Lower lobe of right lung (tissue), 2 donors: ENCODE data around the gene LBHD1. TPM values are rescaled to one million over a fixed set of nuclear protein-coding genes. Genes with fewer than 3 reads are reported as not detected.

ENCODE experiments used
- ATAC-seq, 2 donors: fragments of 200-7000 bp; cut with Tn5 transposase; one replicate each; pipeline ENCODE4 v1.9.1; 2020 to 2022; ENCODE audit warnings: mild to moderate bottlenecking in 2 of 2, moderate library complexity in 2 of 2
- DNase-seq: peaks from one replicate; pipeline ENCODE4 v3.0.0-alpha.2; 2020
- H3K27ac ChIP-seq: fragments of 200-600 bp; one replicate; pipeline ENCODE4 v1.8.0; 2022
- H3K27me3 ChIP-seq: fragments of 200-600 bp; one replicate; pipeline ENCODE4 v1.8.0; 2022; ENCODE audit warnings: low read depth
- H3K36me3 ChIP-seq: fragments of 200-600 bp; one replicate; pipeline ENCODE4 v1.8.0; 2022; ENCODE audit warnings: mild to moderate bottlenecking
- H3K4me1 ChIP-seq: fragments of 200-600 bp; one replicate; pipeline ENCODE4 v1.8.0; 2022
- H3K4me3 ChIP-seq: fragments of 200-600 bp; one replicate; pipeline ENCODE4 v1.8.0; 2022; ENCODE audit warnings: mild to moderate bottlenecking
- H3K9me3 ChIP-seq: fragments of 200-600 bp; one replicate; pipeline ENCODE4 v1.8.0; 2022
- CTCF ChIP-seq: fragments of 200-600 bp; IDR thresholded peaks from one replicate; pipeline ENCODE4 v1.8.0; 2022; ENCODE audit warnings: antibody characterized with exemption, mild to moderate bottlenecking
- intact Hi-C: fragments of 100-400 bp; cut with DNase I; formaldehyde crosslinking; loops from one replicate; pipeline ENCODE4 v1.11.0; 2022
- total RNA-seq: library from RNA; stranded (reverse); fragmentation: NEBNext Ultra II Directional; extraction: Animal tissue kit (Norgen Biotek cat#: 25700); gene quantifications from one replicate; pipeline ENCODE4 v1.2.1, GENCODE V29; 2021
- donor health status: DM: no; HTN: yes; CAD: no; lungs with severe emphysema.

Gene LBHD1
- total RNA-seq, 1 donor from 2014 or later = 11.1 TPM

GRCh38 chr11:62709247-62710000 is 37.4 kb upstream of the LBHD1 start:
- intact Hi-C loops = no loop called here
- peaks cover 46% of the 10 kb centered on the region for H3K4me1 ChIP-seq
- peak overlapping the region; percentile 61 for H3K4me3 ChIP-seq
- H3K27me3 ChIP-seq = no peaks in the 10 kb centered on the region
- peaks cover 41% of the 10 kb centered on the region for H3K36me3 ChIP-seq
- TF ChIP-seq CTCF = no peak
- H3K9me3 ChIP-seq = no peaks in the 10 kb centered on the region
- H3K27ac ChIP-seq = peak overlapping the region; percentile 95
- peak; percentile 99 for DNase-seq
- peak; percentile 90 to 92 for ATAC-seq

- Histone ChIP-seq H3K27me3 (no peaks in the 10 kb centered on the region), H3K27ac (peak overlapping the region; percentile 95), H3K9me3 (no peaks in the 10 kb centered on the region), H3K4me1 (peaks cover 46% of the 10 kb centered on the region), H3K36me3 (peaks cover 35% of the 10 kb centered on the region), H3K4me3 (peak overlapping the region; percentile 61)
- no peak for TF ChIP-seq CTCF
- DNase-seq = no peak
- intact Hi-C loops = no loop called here
- peak; percentile 1 to 7 for ATAC-seq
These were observed 36.7 kb upstream of the LBHD1 start for GRCh38 chr11:62708793-62709192.

GRCh38 chr11:62708392-62708791 is 36.3 kb upstream of the LBHD1 start:
- H3K4me3 ChIP-seq = peak overlapping the region; percentile 61
- no peak for ATAC-seq
- H3K27ac ChIP-seq = peak overlapping the region; percentile 95
- no peak for TF ChIP-seq CTCF
- peaks cover 31% of the 10 kb centered on the region for H3K36me3 ChIP-seq
- no peaks in the 10 kb centered on the region for H3K9me3 ChIP-seq
- H3K4me1 ChIP-seq = peaks cover 45% of the 10 kb centered on the region
- no peaks in the 10 kb centered on the region for H3K27me3 ChIP-seq
- intact Hi-C loops = no loop called here
- no peak for DNase-seq

GRCh38 chr11:62707277-62707861 is 35.3 kb upstream of the LBHD1 start, which contains the start of the genes BSCL2 and GNG3:
Gene BSCL2, minus strand, starts transcription at chr11:62707424. Its CDS starts 229 bp downstream, at chr11:62707195.
Gene GNG3, plus strand, starts transcription at chr11:62707676. Its CDS starts 620 bp downstream, at chr11:62708296.
- DNase-seq (no peak), ATAC-seq (no peak)
- Histone ChIP-seq H3K9me3 (no peaks in the 10 kb centered on the region), H3K4me1 (peaks cover 35% of the 10 kb centered on the region), H3K27me3 (no peaks in the 10 kb centered on the region), H3K4me3 (peak within 1 kb of the TSS; percentile 90), H3K36me3 (peaks cover 21% of the 10 kb centered on the region), H3K27ac (peak within 1 kb of the TSS; percentile 95)
- no peak for TF ChIP-seq CTCF
- intact Hi-C loops = no loop called here

GRCh38 chr11:62706850-62707247 is 34.8 kb upstream of the LBHD1 start:
- no peak for ATAC-seq
- no peaks in the 10 kb centered on the region for H3K9me3 ChIP-seq
- H3K4me1 ChIP-seq = peaks cover 35% of the 10 kb centered on the region
- peak overlapping the region; percentile 90 for H3K4me3 ChIP-seq
- intact Hi-C loops = no loop called here
- no peak for TF ChIP-seq CTCF
- peak overlapping the region; percentile 91 for H3K27ac ChIP-seq
- no peak for DNase-seq
- H3K27me3 ChIP-seq = no peaks in the 10 kb centered on the region
- peaks cover 15% of the 10 kb centered on the region for H3K36me3 ChIP-seq
